ENCODE measurements around the gene CCDC146.

Gene CCDC146

GRCh38 chr7:77262316-77262715 is 139.9 kb downstream of the CCDC146 start:
- TF ChIP-seq CTCF (IDR thresholded peaks at IDR 0.05), result no peak
- intact Hi-C loops (cut with DNase I; ENCODE audit: low total_unique reads), result no loop called here
- H3K27ac ChIP-seq, result no peak overlapping the region
- no peak for DNase-seq
- H3K4me1 ChIP-seq, result no peaks in the 10 kb centered on the region
- no peaks in the 10 kb centered on the region for H3K9me3 ChIP-seq
- no peak overlapping the region for H3K4me3 ChIP-seq
- no peaks in the 10 kb centered on the region for H3K27me3 ChIP-seq
- H3K36me3 ChIP-seq, result no peaks in the 10 kb centered on the region

- DNase-seq, result no peak
- H3K4me1 ChIP-seq, result peaks cover 0 to 20% (median 5%) of the 10 kb centered on the region in 4 donors
- H3K9me3 ChIP-seq, result no peaks in the 10 kb centered on the region
- H3K36me3 ChIP-seq, result no peaks in the 10 kb centered on the region
- intact Hi-C loops (cut with DNase I; ENCODE audit: low total_unique reads), result no loop called here
- H3K4me3 ChIP-seq, result no peak overlapping the region
- H3K27ac ChIP-seq, result no peak overlapping the region
- no peaks in the 10 kb centered on the region for H3K27me3 ChIP-seq
- TF ChIP-seq CTCF (IDR thresholded peaks at IDR 0.05), result no peak
Observed at GRCh38 chr7:77265666-77266065, 143.3 kb downstream of the CCDC146 start.

GRCh38 chr7:77266291-77266794 is 143.9 kb downstream of the CCDC146 start:
- H3K9me3 ChIP-seq, result no peaks in the 10 kb centered on the region
- peaks cover 0 to 24% (median 6%) of the 10 kb centered on the region in 4 donors for H3K4me1 ChIP-seq
- intact Hi-C loops (cut with DNase I; ENCODE audit: low total_unique reads), result no loop called here
- no peak for TF ChIP-seq CTCF (IDR thresholded peaks at IDR 0.05)
- H3K36me3 ChIP-seq, result no peaks in the 10 kb centered on the region
- no peaks in the 10 kb centered on the region for H3K27me3 ChIP-seq
- no peak overlapping the region for H3K4me3 ChIP-seq
- H3K27ac ChIP-seq, result no peak overlapping the region
- no peak for DNase-seq

- DNase-seq, result peak in 1 of 2 donors; percentile 36
- no peaks in the 10 kb centered on the region for H3K27me3 ChIP-seq
- no peaks in the 10 kb centered on the region for H3K36me3 ChIP-seq
- no peak for TF ChIP-seq CTCF (IDR thresholded peaks at IDR 0.05)
- H3K27ac ChIP-seq, result peak overlapping the region; percentile 2 to 41
- peaks cover 0 to 24% (median 6%) of the 10 kb centered on the region in 4 donors for H3K4me1 ChIP-seq
- no peaks in the 10 kb centered on the region for H3K9me3 ChIP-seq
- H3K4me3 ChIP-seq, result no peak overlapping the region
- intact Hi-C loops (cut with DNase I; ENCODE audit: low total_unique reads), result no loop called here
Observed at GRCh38 chr7:77269360-77270093, 147.1 kb downstream of the CCDC146 start.

- no peaks in the 10 kb centered on the region for H3K27me3 ChIP-seq
- H3K36me3 ChIP-seq, result no peaks in the 10 kb centered on the region
- peak overlapping the region; percentile 33 to 41 for H3K27ac ChIP-seq
- DNase-seq, result no peak
- H3K9me3 ChIP-seq, result no peaks in the 10 kb centered on the region
- H3K4me1 ChIP-seq, result peaks cover 0 to 24% (median 6%) of the 10 kb centered on the region in 4 donors
- intact Hi-C loops (cut with DNase I; ENCODE audit: low total_unique reads), result no loop called here
- no peak overlapping the region for H3K4me3 ChIP-seq
- TF ChIP-seq CTCF (IDR thresholded peaks at IDR 0.05), result no peak
Observed at GRCh38 chr7:77270094-77270480, 147.7 kb downstream of the CCDC146 start.

Measured in tibial artery (tissue), 4 donors.